Renal cortical epithelial cell (primary cell): ENCODE results near the gene SCAMP2. TPM values are rescaled to one million over a fixed set of nuclear protein-coding genes. Genes with fewer than 3 reads are reported as not detected.

Experiments
- DNase-seq: peaks from one replicate; pipeline ENCODE4 v3.0.0-alpha.2; 2011; ENCODE audit warnings: low read depth
- total RNA-seq: library from RNA; depleted of rRNA; stranded (reverse); fragments of >200 nt; gene quantifications from 2 replicates; pipeline ENCODE4 v1.2.3, GENCODE V29; 2014

Gene SCAMP2
- total RNA-seq, 1 donor from 2014 or later = 64.5 TPM

- DNase-seq = no peak
Measured at GRCh38 chr15:74798388-74799254, 74.5 kb downstream of the SCAMP2 start.

GRCh38 chr15:74795966-74796625, 77.1 kb downstream of the SCAMP2 start:
- no peak for DNase-seq

- DNase-seq = no peak
Measured at GRCh38 chr15:74794970-74795349, 78.2 kb downstream of the SCAMP2 start.

GRCh38 chr15:74794248-74794969, 78.8 kb downstream of the SCAMP2 start:
- no peak for DNase-seq

Other genes starting within 250 kb of the SCAMP2 start
- gene EDC3, start 177.3 kb downstream of the SCAMP2 start, total RNA-seq = 5.4 and 16.5 TPM in 2 replicates
- gene CYP1A1, start 147.8 kb downstream of the SCAMP2 start, total RNA-seq = 1.7 TPM in 1 of 2 replicates, not detected in the other
- gene CYP1A2, start 124.5 kb downstream of the SCAMP2 start, total RNA-seq = not detected in 2 replicates
- gene CSK, start 91.3 kb downstream of the SCAMP2 start, total RNA-seq = 28.5 and 58.4 TPM in 2 replicates
- gene LMAN1L, start 60.5 kb downstream of the SCAMP2 start, total RNA-seq = not detected in 2 replicates
- gene CPLX3, start 46.7 kb downstream of the SCAMP2 start, total RNA-seq = not detected in 2 replicates
- 13.4 and 20.4 TPM in 2 replicates for gene ULK3, start 30.2 kb downstream of the SCAMP2 start, total RNA-seq
- 57.3 and 86.6 TPM in 2 replicates for gene MPI, start 16.7 kb upstream of the SCAMP2 start, total RNA-seq
- gene FAM219B, start 33.5 kb upstream of the SCAMP2 start, total RNA-seq = 34.9 and 47.0 TPM in 2 replicates
- gene COX5A, start 64.7 kb upstream of the SCAMP2 start, total RNA-seq = 48.4 and 71.7 TPM in 2 replicates
- gene RPP25, start 83.4 kb upstream of the SCAMP2 start, total RNA-seq = 2.1 and 3.3 TPM in 2 replicates
- 0.69 and 10.6 TPM in 2 replicates for gene SCAMP5, start 122.2 kb upstream of the SCAMP2 start, total RNA-seq
- gene PPCDC, start 150.2 kb upstream of the SCAMP2 start, total RNA-seq = 8.7 TPM in 2 replicates